HepG2 (cell line): ENCODE measurements around the gene NAALADL1. TPM values are rescaled to one million over a fixed set of nuclear protein-coding genes. Genes with fewer than 3 reads are reported as not detected.

Source experiments
- CREM ChIP-seq, 2 experiments: sonication (generic) in 1 of 2; formaldehyde crosslinking in 1 of 2; IDR thresholded peaks; 2 replicates each; pipeline versions ENCODE4 v1.4.0 to v1.6.1; 2016 to 2020; ENCODE audit warnings: antibody characterized with exemption in 1 of 2, mild to moderate bottlenecking in 1 of 2, missing genetic modification reagents in 1 of 2
- ISX ChIP-seq: sonication (generic); formaldehyde crosslinking; conservative IDR thresholded peaks from 2 replicates; pipeline ENCODE4 v1.5.0; 2020; ENCODE audit warnings: missing genetic modification reagents
- ZHX1 ChIP-seq: sonication (generic); formaldehyde crosslinking; IDR thresholded peaks from 2 replicates; pipeline ENCODE4 v1.8.1; 2022; ENCODE audit warnings: low read depth, mild to moderate bottlenecking, missing genetic modification reagents
- ZNF879 ChIP-seq: sonication (generic); formaldehyde crosslinking; IDR thresholded peaks from 2 replicates; pipeline ENCODE4 v1.8.1; 2023; ENCODE audit warnings: missing genetic modification reagents
- polyA plus RNA-seq, 8 experiments: library from polyadenylated mRNA; depleted of rRNA in 3 of 8; stranded (reverse) in 7 of 8; unstranded in 1 of 8; fragments of >200 nt; fragmentation: Illumina TruSeq in 4 of 8; extraction: Trizol in 4 of 8; gene quantifications; 2 replicates each; pipeline versions ENCODE4 v1.2.1 to v1.2.3, GENCODE V29; 2011 to 2016; ENCODE audit warnings: low read depth in 4 of 8, missing spikeins in 1 of 8, mixed read lengths in 1 of 8; ENCODE audit not compliant: insufficient read depth in 1 of 8
- total RNA-seq, 5 experiments: library from RNA; depleted of rRNA; stranded (reverse); fragments of >200 nt; fragmentation: Illumina TruSeq; extraction: Trizol; gene quantifications; 2 replicates each; pipeline ENCODE4 v1.2.3, GENCODE V29; 2016; ENCODE audit warnings: low read depth in 1 of 5
- TF ChIP-seq, protein P1 (sequence below): IDR thresholded peaks from 2 replicates; pipeline ENCODE4 v1.6.1; 2016; ENCODE audit warnings: missing compliant biosample characterization, missing genetic modification reagents, borderline replicate concordance
- TF ChIP-seq, protein P2 (sequence below): sonication (generic); formaldehyde crosslinking; IDR thresholded peaks from 2 replicates; pipeline ENCODE4 v1.5.0; 2020; ENCODE audit warnings: missing genetic modification reagents
- TF ChIP-seq, protein P3 (sequence below): IDR thresholded peaks from 2 replicates; pipeline ENCODE4 v1.6.1; 2016; ENCODE audit warnings: low read depth, missing genetic modification reagents, missing compliant biosample characterization
- TF ChIP-seq, protein P4 (sequence below): sonication (generic); formaldehyde crosslinking; IDR thresholded peaks from 2 replicates; pipeline ENCODE4 v1.4.0; 2020; ENCODE audit warnings: missing genetic modification reagents
- TF ChIP-seq, protein P5 (sequence below): sonication (generic); formaldehyde crosslinking; IDR thresholded peaks from 2 replicates; pipeline ENCODE4 v1.4.0; 2020; ENCODE audit warnings: missing genetic modification reagents
- TF ChIP-seq, protein P6 (sequence below): sonication (generic); formaldehyde crosslinking; IDR thresholded peaks from 2 replicates; pipeline ENCODE4 v1.4.0; 2020; ENCODE audit warnings: missing genetic modification reagents, borderline replicate concordance

NAALADL1 gene
- total and polyA plus RNA-seq, 2 of the 13 experiments (the other 11 are each of a cell fraction or from before 2014, with no cell fraction given): 9.3 to 33.9 TPM

DNA sequence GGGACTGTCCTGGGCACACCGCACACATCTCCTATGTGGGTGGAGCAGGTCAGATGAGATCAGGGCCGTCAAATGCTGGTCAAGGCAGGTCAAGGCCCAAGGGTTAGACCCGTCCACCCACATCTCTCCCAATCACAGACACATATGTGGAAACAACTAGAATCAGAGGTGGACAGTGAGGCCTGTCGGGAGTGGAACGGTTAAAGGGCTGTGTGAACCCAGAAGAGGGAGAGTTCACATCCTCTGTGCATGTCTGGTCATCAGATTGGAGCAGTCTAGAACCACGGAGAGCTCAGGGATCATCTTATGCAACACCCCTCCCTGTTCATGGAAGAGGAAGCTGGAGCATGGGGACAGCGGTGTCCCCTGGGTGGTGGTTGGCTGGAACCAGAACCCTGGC lies 38.5 kb downstream of the NAALADL1 start (continued):
- no peak for TF ChIP-seq CREM (IDR thresholded peaks at IDR 0.05)
- TF ChIP-seq CREM (CRISPR knock-in tag; IDR thresholded peaks at IDR 0.05): no peak
- TF ChIP-seq, protein P1, sequence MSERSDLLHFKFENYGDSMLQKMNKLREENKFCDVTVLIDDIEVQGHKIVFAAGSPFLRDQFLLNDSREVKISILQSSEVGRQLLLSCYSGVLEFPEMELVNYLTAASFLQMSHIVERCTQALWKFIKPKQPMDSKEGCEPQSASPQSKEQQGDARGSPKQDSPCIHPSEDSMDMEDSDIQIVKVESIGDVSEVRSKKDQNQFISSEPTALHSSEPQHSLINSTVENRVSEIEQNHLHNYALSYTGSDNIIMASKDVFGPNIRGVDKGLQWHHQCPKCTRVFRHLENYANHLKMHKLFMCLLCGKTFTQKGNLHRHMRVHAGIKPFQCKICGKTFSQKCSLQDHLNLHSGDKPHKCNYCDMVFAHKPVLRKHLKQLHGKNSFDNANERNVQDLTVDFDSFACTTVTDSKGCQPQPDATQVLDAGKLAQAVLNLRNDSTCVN (CRISPR knock-in tag): peak; percentile 84; the same call in 1 of the 2 replicates
- TF ChIP-seq, protein P2, sequence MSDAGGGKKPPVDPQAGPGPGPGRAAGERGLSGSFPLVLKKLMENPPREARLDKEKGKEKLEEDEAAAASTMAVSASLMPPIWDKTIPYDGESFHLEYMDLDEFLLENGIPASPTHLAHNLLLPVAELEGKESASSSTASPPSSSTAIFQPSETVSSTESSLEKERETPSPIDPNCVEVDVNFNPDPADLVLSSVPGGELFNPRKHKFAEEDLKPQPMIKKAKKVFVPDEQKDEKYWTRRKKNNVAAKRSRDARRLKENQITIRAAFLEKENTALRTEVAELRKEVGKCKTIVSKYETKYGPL (CRISPR knock-in tag): peak; percentile 57; the same call in 1 of the 2 replicates
- TF ChIP-seq, protein P3, sequence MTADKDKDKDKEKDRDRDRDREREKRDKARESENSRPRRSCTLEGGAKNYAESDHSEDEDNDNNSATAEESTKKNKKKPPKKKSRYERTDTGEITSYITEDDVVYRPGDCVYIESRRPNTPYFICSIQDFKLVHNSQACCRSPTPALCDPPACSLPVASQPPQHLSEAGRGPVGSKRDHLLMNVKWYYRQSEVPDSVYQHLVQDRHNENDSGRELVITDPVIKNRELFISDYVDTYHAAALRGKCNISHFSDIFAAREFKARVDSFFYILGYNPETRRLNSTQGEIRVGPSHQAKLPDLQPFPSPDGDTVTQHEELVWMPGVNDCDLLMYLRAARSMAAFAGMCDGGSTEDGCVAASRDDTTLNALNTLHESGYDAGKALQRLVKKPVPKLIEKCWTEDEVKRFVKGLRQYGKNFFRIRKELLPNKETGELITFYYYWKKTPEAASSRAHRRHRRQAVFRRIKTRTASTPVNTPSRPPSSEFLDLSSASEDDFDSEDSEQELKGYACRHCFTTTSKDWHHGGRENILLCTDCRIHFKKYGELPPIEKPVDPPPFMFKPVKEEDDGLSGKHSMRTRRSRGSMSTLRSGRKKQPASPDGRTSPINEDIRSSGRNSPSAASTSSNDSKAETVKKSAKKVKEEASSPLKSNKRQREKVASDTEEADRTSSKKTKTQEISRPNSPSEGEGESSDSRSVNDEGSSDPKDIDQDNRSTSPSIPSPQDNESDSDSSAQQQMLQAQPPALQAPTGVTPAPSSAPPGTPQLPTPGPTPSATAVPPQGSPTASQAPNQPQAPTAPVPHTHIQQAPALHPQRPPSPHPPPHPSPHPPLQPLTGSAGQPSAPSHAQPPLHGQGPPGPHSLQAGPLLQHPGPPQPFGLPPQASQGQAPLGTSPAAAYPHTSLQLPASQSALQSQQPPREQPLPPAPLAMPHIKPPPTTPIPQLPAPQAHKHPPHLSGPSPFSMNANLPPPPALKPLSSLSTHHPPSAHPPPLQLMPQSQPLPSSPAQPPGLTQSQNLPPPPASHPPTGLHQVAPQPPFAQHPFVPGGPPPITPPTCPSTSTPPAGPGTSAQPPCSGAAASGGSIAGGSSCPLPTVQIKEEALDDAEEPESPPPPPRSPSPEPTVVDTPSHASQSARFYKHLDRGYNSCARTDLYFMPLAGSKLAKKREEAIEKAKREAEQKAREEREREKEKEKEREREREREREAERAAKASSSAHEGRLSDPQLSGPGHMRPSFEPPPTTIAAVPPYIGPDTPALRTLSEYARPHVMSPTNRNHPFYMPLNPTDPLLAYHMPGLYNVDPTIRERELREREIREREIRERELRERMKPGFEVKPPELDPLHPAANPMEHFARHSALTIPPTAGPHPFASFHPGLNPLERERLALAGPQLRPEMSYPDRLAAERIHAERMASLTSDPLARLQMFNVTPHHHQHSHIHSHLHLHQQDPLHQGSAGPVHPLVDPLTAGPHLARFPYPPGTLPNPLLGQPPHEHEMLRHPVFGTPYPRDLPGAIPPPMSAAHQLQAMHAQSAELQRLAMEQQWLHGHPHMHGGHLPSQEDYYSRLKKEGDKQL (CRISPR knock-in tag): no peak
- no peak for TF ChIP-seq ZNF879
- TF ChIP-seq, protein P4, sequence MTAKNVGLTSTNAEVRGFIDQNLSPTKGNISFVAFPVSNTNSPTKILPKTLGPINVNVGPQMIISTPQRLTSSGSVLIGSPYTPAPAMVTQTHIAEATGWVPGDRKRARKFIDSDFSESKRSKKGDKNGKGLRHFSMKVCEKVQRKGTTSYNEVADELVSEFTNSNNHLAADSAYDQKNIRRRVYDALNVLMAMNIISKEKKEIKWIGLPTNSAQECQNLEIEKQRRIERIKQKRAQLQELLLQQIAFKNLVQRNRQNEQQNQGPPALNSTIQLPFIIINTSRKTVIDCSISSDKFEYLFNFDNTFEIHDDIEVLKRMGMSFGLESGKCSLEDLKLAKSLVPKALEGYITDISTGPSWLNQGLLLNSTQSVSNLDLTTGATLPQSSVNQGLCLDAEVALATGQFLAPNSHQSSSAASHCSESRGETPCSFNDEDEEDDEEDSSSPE (CRISPR knock-in tag): no peak
- TF ChIP-seq, protein P5, sequence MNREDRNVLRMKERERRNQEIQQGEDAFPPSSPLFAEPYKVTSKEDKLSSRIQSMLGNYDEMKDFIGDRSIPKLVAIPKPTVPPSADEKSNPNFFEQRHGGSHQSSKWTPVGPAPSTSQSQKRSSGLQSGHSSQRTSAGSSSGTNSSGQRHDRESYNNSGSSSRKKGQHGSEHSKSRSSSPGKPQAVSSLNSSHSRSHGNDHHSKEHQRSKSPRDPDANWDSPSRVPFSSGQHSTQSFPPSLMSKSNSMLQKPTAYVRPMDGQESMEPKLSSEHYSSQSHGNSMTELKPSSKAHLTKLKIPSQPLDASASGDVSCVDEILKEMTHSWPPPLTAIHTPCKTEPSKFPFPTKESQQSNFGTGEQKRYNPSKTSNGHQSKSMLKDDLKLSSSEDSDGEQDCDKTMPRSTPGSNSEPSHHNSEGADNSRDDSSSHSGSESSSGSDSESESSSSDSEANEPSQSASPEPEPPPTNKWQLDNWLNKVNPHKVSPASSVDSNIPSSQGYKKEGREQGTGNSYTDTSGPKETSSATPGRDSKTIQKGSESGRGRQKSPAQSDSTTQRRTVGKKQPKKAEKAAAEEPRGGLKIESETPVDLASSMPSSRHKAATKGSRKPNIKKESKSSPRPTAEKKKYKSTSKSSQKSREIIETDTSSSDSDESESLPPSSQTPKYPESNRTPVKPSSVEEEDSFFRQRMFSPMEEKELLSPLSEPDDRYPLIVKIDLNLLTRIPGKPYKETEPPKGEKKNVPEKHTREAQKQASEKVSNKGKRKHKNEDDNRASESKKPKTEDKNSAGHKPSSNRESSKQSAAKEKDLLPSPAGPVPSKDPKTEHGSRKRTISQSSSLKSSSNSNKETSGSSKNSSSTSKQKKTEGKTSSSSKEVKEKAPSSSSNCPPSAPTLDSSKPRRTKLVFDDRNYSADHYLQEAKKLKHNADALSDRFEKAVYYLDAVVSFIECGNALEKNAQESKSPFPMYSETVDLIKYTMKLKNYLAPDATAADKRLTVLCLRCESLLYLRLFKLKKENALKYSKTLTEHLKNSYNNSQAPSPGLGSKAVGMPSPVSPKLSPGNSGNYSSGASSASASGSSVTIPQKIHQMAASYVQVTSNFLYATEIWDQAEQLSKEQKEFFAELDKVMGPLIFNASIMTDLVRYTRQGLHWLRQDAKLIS (CRISPR knock-in tag): no peak
- TF ChIP-seq, protein P6, sequence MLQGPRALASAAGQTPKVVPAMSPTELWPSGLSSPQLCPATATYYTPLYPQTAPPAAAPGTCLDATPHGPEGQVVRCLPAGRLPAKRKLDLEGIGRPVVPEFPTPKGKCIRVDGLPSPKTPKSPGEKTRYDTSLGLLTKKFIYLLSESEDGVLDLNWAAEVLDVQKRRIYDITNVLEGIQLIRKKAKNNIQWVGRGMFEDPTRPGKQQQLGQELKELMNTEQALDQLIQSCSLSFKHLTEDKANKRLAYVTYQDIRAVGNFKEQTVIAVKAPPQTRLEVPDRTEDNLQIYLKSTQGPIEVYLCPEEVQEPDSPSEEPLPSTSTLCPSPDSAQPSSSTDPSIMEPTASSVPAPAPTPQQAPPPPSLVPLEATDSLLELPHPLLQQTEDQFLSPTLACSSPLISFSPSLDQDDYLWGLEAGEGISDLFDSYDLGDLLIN (CRISPR knock-in tag): no peak
- no peak for TF ChIP-seq ISX (CRISPR knock-in tag)
- TF ChIP-seq ZHX1 (CRISPR knock-in tag): no peak
